ENCODE data around the gene TXNL4B.

TXNL4B gene

GRCh38 chr16:72084445-72084844 lies 9.0 kb downstream of the TXNL4B start:
- no peak for TF ChIP-seq TAF1 (IDR thresholded peaks at IDR 0.05; ENCODE audit: borderline replicate concordance, insufficient read depth, low read length)
- no peak for TF ChIP-seq POLR2AphosphoS5 (IDR thresholded peaks at IDR 0.05; ENCODE audit: low read depth, low read length)
- no peak for TF ChIP-seq FOXP2 (optimal IDR thresholded peaks at IDR 0.05; ENCODE audit: borderline replicate concordance, extremely low read depth, extremely low read length, insufficient read depth)
- no peak for TF ChIP-seq SIN3A (IDR thresholded peaks at IDR 0.05; ENCODE audit: borderline replicate concordance, insufficient read depth, low read length)
- no peak for TF ChIP-seq REST (IDR thresholded peaks at IDR 0.05; ENCODE audit: insufficient read depth in 1 of 2, low read depth in 2 of 2, low read length in 2 of 2)

- TF ChIP-seq REST (IDR thresholded peaks at IDR 0.05; ENCODE audit: insufficient read depth in 1 of 2, low read depth in 2 of 2, low read length in 2 of 2), result no peak
- no peak for TF ChIP-seq POLR2AphosphoS5 (IDR thresholded peaks at IDR 0.05; ENCODE audit: low read depth, low read length)
- no peak for TF ChIP-seq FOXP2 (optimal IDR thresholded peaks at IDR 0.05; ENCODE audit: borderline replicate concordance, extremely low read depth, extremely low read length, insufficient read depth)
- TF ChIP-seq TAF1 (IDR thresholded peaks at IDR 0.05; ENCODE audit: borderline replicate concordance, insufficient read depth, low read length), result no peak
- no peak for TF ChIP-seq SIN3A (IDR thresholded peaks at IDR 0.05; ENCODE audit: borderline replicate concordance, insufficient read depth, low read length)
These were observed 9.5 kb downstream of the TXNL4B start for GRCh38 chr16:72083778-72084404.

- TF ChIP-seq POLR2AphosphoS5 (IDR thresholded peaks at IDR 0.05; ENCODE audit: low read depth, low read length) (no peak), REST (IDR thresholded peaks at IDR 0.05; ENCODE audit: insufficient read depth in 1 of 2, low read depth in 2 of 2, low read length in 2 of 2) (no peak), TAF1 (IDR thresholded peaks at IDR 0.05; ENCODE audit: borderline replicate concordance, insufficient read depth, low read length) (no peak), FOXP2 (optimal IDR thresholded peaks at IDR 0.05; ENCODE audit: borderline replicate concordance, extremely low read depth, extremely low read length, insufficient read depth) (no peak), SIN3A (IDR thresholded peaks at IDR 0.05; ENCODE audit: borderline replicate concordance, insufficient read depth, low read length) (no peak)
These were observed 19.7 kb downstream of the TXNL4B start for GRCh38 chr16:72073560-72074230.

GRCh38 chr16:72072514-72073342 lies 20.7 kb downstream of the TXNL4B start:
- TF ChIP-seq REST (IDR thresholded peaks at IDR 0.05; ENCODE audit: insufficient read depth in 1 of 2, low read depth in 2 of 2, low read length in 2 of 2) (no peak), TAF1 (IDR thresholded peaks at IDR 0.05; ENCODE audit: borderline replicate concordance, insufficient read depth, low read length) (no peak), POLR2AphosphoS5 (IDR thresholded peaks at IDR 0.05; ENCODE audit: low read depth, low read length) (no peak), FOXP2 (optimal IDR thresholded peaks at IDR 0.05; ENCODE audit: borderline replicate concordance, extremely low read depth, extremely low read length, insufficient read depth) (no peak), SIN3A (IDR thresholded peaks at IDR 0.05; ENCODE audit: borderline replicate concordance, insufficient read depth, low read length) (no peak)
